ENCODE results near the gene PRPF19. TPM values are rescaled to one million over a fixed set of nuclear protein-coding genes. Genes with fewer than 3 reads are reported as not detected.

Gene PRPF19
- total RNA-seq, 8 experiments from 2014 or later, result 58.6 to 136 (median 91.2) TPM

GRCh38 chr11:60864856-60865513 lies 41.4 kb downstream of the PRPF19 start:
- 0 to 80% (median 40%) methylated on average over 1 to 3 of the region's 7 CpGs; no CpG with 5 or more reads in 6 of the 10 experiments for WGBS, 10 experiments
- ATAC-seq (replicated peaks in 6 of 8), result peak in 1 of 8 experiments; percentile 14
- no peak overlapping the region for H3K4me3 ChIP-seq
- in situ Hi-C loops (cut with MboI; ENCODE audit: low pct_unique_long_range_greater_than_20kb in 2 of 9, low sequenced_read_pairs in 9 of 9, unreplicated experiment in 9 of 9), result no loop called here
- no peaks in the 10 kb centered on the region for H3K4me1 ChIP-seq (replicated peaks in 1 of 2)
- no peak overlapping the region for H3K27ac ChIP-seq

GRCh38 chr11:60863550-60864521 lies 42.5 kb downstream of the PRPF19 start:
- in situ Hi-C loops (cut with MboI; ENCODE audit: low pct_unique_long_range_greater_than_20kb in 2 of 9, low sequenced_read_pairs in 9 of 9, unreplicated experiment in 9 of 9), result no loop called here
- H3K4me1 ChIP-seq (replicated peaks in 1 of 2), result no peaks in the 10 kb centered on the region

GRCh38 chr11:60862171-60862570 lies 44.2 kb downstream of the PRPF19 start:
- in situ Hi-C loops (cut with MboI; ENCODE audit: low pct_unique_long_range_greater_than_20kb in 2 of 9, low sequenced_read_pairs in 9 of 9, unreplicated experiment in 9 of 9), result no loop called here
- WGBS, 10 experiments, result 67 to 97% (median 91%) methylated on average over 1 to 5 of the region's 9 CpGs; no CpG with 5 or more reads in 6 of the 10 experiments

More at GRCh38 chr11:60863550-60864521, 42.5 kb downstream of the PRPF19 start:
- ATAC-seq (replicated peaks in 6 of 8), result no peak
- no peak overlapping the region for H3K27ac ChIP-seq
- no peak overlapping the region for H3K4me3 ChIP-seq
- 43 to 95% (median 81%) methylated on average over 1 to 12 of the region's 16 CpGs; no CpG with 5 or more reads in 1 of the 10 experiments for WGBS, 10 experiments

GRCh38 chr11:60860943-60861342 lies 45.4 kb downstream of the PRPF19 start:
- ATAC-seq (replicated peaks in 6 of 8), result no peak
- Histone ChIP-seq H3K4me3 (no peak overlapping the region), H3K27ac (no peak overlapping the region), H3K4me1 (replicated peaks in 1 of 2) (peaks cover 0 to 4% of the 10 kb centered on the region in 2 donors)
- 46 to 92% (median 90%) methylated on average over 2 of the region's 7 CpGs; no CpG with 5 or more reads in 7 of the 10 experiments for WGBS, 10 experiments
- in situ Hi-C loops (cut with MboI; ENCODE audit: low pct_unique_long_range_greater_than_20kb in 2 of 9, low sequenced_read_pairs in 9 of 9, unreplicated experiment in 9 of 9), result no loop called here

More at GRCh38 chr11:60862171-60862570, 44.2 kb downstream of the PRPF19 start:
- Histone ChIP-seq H3K4me3 (no peak overlapping the region), H3K27ac (no peak overlapping the region), H3K4me1 (replicated peaks in 1 of 2) (no peaks in the 10 kb centered on the region)
- no peak for ATAC-seq (replicated peaks in 6 of 8)

- Histone ChIP-seq H3K4me3 (no peak overlapping the region), H3K27ac (no peak overlapping the region), H3K4me1 (replicated peaks in 1 of 2) (peaks cover 7 to 8% of the 10 kb centered on the region in 2 donors)
- in situ Hi-C loops (cut with MboI; ENCODE audit: low pct_unique_long_range_greater_than_20kb in 2 of 9, low sequenced_read_pairs in 9 of 9, unreplicated experiment in 9 of 9), result no loop called here
- WGBS, 10 experiments, result 40 to 100% (median 89%) methylated on average over 1 to 7 of the region's 15 CpGs; no CpG with 5 or more reads in 2 of the 10 experiments
- ATAC-seq (replicated peaks in 6 of 8), result no peak
These were observed 46.7 kb downstream of the PRPF19 start for GRCh38 chr11:60859616-60860250.

- in situ Hi-C loops (cut with MboI; ENCODE audit: low pct_unique_long_range_greater_than_20kb in 2 of 9, low sequenced_read_pairs in 9 of 9, unreplicated experiment in 9 of 9), result no loop called here
- peaks cover 7 to 8% of the 10 kb centered on the region in 2 donors for H3K4me1 ChIP-seq (replicated peaks in 1 of 2)
- WGBS, 10 experiments, result 60 to 100% (median 82%) methylated on average over 1 to 2 of the region's 4 CpGs; no CpG with 5 or more reads in 4 of the 10 experiments
- no peak overlapping the region for H3K27ac ChIP-seq
- H3K4me3 ChIP-seq, result no peak overlapping the region
- no peak for ATAC-seq (replicated peaks in 6 of 8)
These were observed 47.5 kb downstream of the PRPF19 start for GRCh38 chr11:60858731-60859464.

- Histone ChIP-seq H3K27ac (no peak overlapping the region), H3K4me1 (replicated peaks in 1 of 2) (peaks cover 7 to 8% of the 10 kb centered on the region in 2 donors), H3K4me3 (no peak overlapping the region)
- WGBS, 10 experiments, result 20 to 100% (median 88%) methylated on average over 1 to 6 of the region's 8 CpGs; no CpG with 5 or more reads in 1 of the 10 experiments
- ATAC-seq (replicated peaks in 6 of 8), result no peak
- in situ Hi-C loops (cut with MboI; ENCODE audit: low pct_unique_long_range_greater_than_20kb in 2 of 9, low sequenced_read_pairs in 9 of 9, unreplicated experiment in 9 of 9), result no loop called here
These were observed 48.1 kb downstream of the PRPF19 start for GRCh38 chr11:60858236-60858635.

GRCh38 chr11:60857378-60858232 lies 48.8 kb downstream of the PRPF19 start:
- in situ Hi-C loops (cut with MboI; ENCODE audit: low pct_unique_long_range_greater_than_20kb in 2 of 9, low sequenced_read_pairs in 9 of 9, unreplicated experiment in 9 of 9), result no loop called here
- no peak for ATAC-seq (replicated peaks in 6 of 8)
- 44 to 95% (median 83%) methylated on average over 1 to 5 of the region's 5 CpGs; no CpG with 5 or more reads in 3 of the 10 experiments for WGBS, 10 experiments

GRCh38 chr11:60855726-60856633 lies 50.4 kb downstream of the PRPF19 start, which contains the start of gene PTGDR2:
Gene PTGDR2, minus strand, starts transcription at chr11:60855950. Its CDS starts 2,228 bp downstream, at chr11:60853722.
- Histone ChIP-seq H3K4me3 (no peak within 1 kb of the TSS), H3K4me1 (replicated peaks in 1 of 2) (peaks cover 7 to 8% of the 10 kb centered on the region in 2 donors), H3K27ac (peak within 1 kb of the TSS in 1 of 2 donors; percentile 28)
- in situ Hi-C loops (cut with MboI; ENCODE audit: low pct_unique_long_range_greater_than_20kb in 2 of 9, low sequenced_read_pairs in 9 of 9, unreplicated experiment in 9 of 9), result no loop called here
- ATAC-seq (replicated peaks in 6 of 8), result peak; percentile 32 to 88 (median 74)
- WGBS, 10 experiments, result 0 to 82% (median 67%) methylated on average over 3 to 5 of the region's 14 CpGs; no CpG with 5 or more reads in 6 of the 10 experiments

More at GRCh38 chr11:60857378-60858232, 48.8 kb downstream of the PRPF19 start:
- Histone ChIP-seq H3K4me1 (replicated peaks in 1 of 2) (peaks cover 7 to 8% of the 10 kb centered on the region in 2 donors), H3K4me3 (no peak overlapping the region), H3K27ac (no peak overlapping the region)

GRCh38 chr11:60854847-60855725 lies 51.3 kb downstream of the PRPF19 start:
- WGBS, 10 experiments, result 0 to 83% (median 56%) methylated on average over 1 to 6 of the region's 8 CpGs; no CpG with 5 or more reads in 4 of the 10 experiments
- peaks cover 7 to 8% of the 10 kb centered on the region in 2 donors for H3K4me1 ChIP-seq (replicated peaks in 1 of 2)
- no peak overlapping the region for H3K4me3 ChIP-seq
- H3K27ac ChIP-seq, result peak overlapping the region in 1 of 2 donors; percentile 28
- in situ Hi-C loops (cut with MboI; ENCODE audit: low pct_unique_long_range_greater_than_20kb in 2 of 9, low sequenced_read_pairs in 9 of 9, unreplicated experiment in 9 of 9), result no loop called here
- peak in 5 of 8 experiments; percentile 15 to 48 (median 27) for ATAC-seq (replicated peaks in 6 of 8)
